ENCODE results near the gene SFXN4. TPM values are rescaled to one million over a fixed set of nuclear protein-coding genes. Genes with fewer than 3 reads are reported as not detected.

Gene SFXN4, protein sequence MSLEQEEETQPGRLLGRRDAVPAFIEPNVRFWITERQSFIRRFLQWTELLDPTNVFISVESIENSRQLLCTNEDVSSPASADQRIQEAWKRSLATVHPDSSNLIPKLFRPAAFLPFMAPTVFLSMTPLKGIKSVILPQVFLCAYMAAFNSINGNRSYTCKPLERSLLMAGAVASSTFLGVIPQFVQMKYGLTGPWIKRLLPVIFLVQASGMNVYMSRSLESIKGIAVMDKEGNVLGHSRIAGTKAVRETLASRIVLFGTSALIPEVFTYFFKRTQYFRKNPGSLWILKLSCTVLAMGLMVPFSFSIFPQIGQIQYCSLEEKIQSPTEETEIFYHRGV
- total RNA-seq = 10 to 100 TPM; 10.6 to 22.0 TPM
- 10 to 100 TPM; 22.1 to 40.4 TPM for polyA plus RNA-seq
- long read RNA-seq, donor 1, partial matches to known transcripts = 6 of 10 reads
- long read RNA-seq, donor 1, other reads (novel, unspliced or antisense) = 0 of 10 reads
- long read RNA-seq, donor 2, partial matches to known transcripts = 0 of 2 reads
- long read RNA-seq, donor 2, other reads (novel, unspliced or antisense) = 0 of 2 reads
- long read RNA-seq, donor 3, partial matches to known transcripts = 0 of 2 reads
- long read RNA-seq, donor 3, other reads (novel, unspliced or antisense) = 0 of 2 reads
- long read RNA-seq, donor 4, partial matches to known transcripts = 10 of 12 reads
- long read RNA-seq, donor 4, other reads (novel, unspliced or antisense) = 0 of 12 reads
- long read RNA-seq, donor 5, partial matches to known transcripts = 0 of 4 reads
- long read RNA-seq, donor 5, other reads (novel, unspliced or antisense) = 0 of 4 reads

DNA sequence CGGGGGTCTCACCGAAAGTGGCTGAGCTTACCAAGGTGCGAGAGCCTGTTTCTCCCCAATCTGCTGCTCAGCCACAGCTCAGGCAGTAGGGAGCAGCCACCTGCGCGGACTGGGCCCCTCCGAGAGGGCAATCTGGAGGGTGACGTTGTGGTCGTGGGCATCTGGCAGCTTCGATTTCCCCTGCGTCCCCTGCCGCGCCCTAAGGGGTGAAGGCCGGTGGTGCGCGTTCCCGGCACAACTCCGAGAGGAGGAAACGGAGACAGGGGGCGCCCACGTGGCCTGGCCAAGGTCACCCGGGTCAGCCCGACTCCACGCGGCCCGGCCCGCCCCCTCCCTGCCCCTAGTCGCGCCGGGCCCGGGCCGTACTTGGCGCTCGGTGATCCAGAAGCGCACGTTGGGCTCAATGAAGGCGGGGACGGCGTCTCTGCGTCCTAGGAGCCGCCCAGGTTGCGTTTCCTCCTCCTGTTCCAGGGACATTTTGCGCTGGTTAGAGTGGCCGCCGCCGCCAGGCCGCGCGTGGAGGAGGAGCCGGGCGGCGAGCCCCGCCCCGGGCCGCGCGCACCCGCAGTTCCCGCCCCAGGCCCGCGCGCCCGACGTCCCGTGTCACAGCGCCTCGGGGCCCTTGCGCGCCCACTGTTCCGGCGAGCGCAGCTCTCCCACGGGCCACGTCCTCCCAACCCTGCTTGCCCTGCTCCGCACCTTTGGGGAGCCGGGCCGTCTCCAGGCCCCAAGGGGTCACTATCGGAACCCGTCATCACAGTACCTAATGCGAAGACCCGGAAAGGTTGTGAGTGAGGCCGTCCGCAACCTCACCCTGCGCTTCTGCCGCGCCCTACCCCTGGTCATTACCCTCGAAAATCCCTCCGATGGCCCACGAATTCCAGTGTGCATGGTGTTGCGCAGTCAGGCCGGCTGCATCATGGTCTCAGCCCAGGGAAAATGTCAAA, at the start of gene SFXN4:
SFXN4 (minus strand) TSS at position 544 of the 947 bp plus-strand sequence; CDS start at position 477, 67 bp downstream.
- Histone ChIP-seq H3K4me3 (peak within 1 kb of the TSS; percentile 84), H3K9me3 (ENCODE audit: control insufficient read depth in 4 of 4, insufficient read depth in 3 of 4, low read length in 3 of 4) (no peaks in the 10 kb centered on the region), H3K9ac (ENCODE audit: insufficient read depth in 1 of 2, low read length in 2 of 2) (peak within 1 kb of the TSS; percentile 76 to 81), H3K4me1 (ENCODE audit: control insufficient read depth in 5 of 5, insufficient read depth in 5 of 5, low read length in 5 of 5) (peaks cover 0 to 9% (median 2%) of the 10 kb centered on the region in 5 donors), H3K27me3 (ENCODE audit: control insufficient read depth in 3 of 3, insufficient read depth in 3 of 3, low read length in 2 of 3) (no peaks in the 10 kb centered on the region), H3K36me3 (ENCODE audit: control insufficient read depth in 4 of 4, insufficient read depth in 4 of 4, low read length in 4 of 4) (peaks cover 10 to 16% (median 14%) of the 10 kb centered on the region in 4 donors), H3K27ac (ENCODE audit: low read depth in 1 of 2, low read length in 1 of 2) (peak within 1 kb of the TSS; percentile 82 to 93)
- TF ChIP-seq, protein P1, sequence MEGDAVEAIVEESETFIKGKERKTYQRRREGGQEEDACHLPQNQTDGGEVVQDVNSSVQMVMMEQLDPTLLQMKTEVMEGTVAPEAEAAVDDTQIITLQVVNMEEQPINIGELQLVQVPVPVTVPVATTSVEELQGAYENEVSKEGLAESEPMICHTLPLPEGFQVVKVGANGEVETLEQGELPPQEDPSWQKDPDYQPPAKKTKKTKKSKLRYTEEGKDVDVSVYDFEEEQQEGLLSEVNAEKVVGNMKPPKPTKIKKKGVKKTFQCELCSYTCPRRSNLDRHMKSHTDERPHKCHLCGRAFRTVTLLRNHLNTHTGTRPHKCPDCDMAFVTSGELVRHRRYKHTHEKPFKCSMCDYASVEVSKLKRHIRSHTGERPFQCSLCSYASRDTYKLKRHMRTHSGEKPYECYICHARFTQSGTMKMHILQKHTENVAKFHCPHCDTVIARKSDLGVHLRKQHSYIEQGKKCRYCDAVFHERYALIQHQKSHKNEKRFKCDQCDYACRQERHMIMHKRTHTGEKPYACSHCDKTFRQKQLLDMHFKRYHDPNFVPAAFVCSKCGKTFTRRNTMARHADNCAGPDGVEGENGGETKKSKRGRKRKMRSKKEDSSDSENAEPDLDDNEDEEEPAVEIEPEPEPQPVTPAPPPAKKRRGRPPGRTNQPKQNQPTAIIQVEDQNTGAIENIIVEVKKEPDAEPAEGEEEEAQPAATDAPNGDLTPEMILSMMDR (IDR thresholded peaks at IDR 0.05; ENCODE audit: control extremely low read depth, extremely low read depth) = no peak
- DNase-seq (peak; percentile 71 to 80 (median 76)), ATAC-seq (ENCODE audit: insufficient read depth, low FRiP score) (peak; percentile 99)
- 0 to 1% methylated on average over 83 to 90 of the region's 90 CpGs for WGBS, 2 donors

DNA sequence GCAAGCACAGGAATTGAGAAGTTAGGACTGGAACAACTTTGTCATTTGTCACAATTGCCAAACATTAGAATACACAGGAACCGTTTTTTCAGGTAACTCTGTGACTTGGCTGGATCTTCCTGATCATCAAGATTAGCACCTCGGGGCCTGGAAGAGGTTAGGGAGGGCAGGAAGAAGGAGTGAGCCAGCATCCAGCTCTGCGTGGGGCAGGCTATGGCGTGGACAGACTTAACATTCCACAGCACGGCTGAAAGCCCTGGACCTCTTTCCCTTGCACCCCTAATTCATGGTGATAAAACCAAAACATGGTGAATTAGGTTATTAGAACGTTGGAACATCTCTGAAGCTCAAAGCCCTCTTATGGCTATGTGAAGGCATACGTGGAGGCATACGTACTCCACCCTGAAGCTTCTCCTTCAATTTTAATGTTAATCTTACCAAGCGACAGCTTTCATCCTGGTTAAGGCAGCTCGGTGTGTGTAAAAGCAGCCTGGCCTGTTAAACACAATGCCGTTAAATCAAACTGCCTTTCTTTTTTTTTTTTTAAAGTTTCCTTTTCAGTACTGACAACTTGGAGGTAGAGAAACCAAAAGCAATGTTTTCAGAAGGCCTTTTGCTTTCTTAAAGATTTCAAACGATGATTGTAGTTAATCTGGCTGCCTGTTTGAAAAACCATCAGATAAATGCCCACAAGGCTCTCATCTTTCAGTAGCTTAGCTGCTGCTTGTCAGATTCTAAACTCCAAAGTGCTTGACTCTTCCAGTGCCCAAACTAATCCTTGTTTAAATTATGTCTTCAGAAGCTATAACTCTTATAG, 46.3 kb upstream of the SFXN4 start:
- 23 to 27% methylated on average over 12 of the region's 12 CpGs for WGBS, 2 donors
- TF ChIP-seq, protein P1 (IDR thresholded peaks at IDR 0.05; ENCODE audit: control extremely low read depth, extremely low read depth) = no peak
- DNase-seq (peak in 2 of 3 donors; percentile 50 to 59), ATAC-seq (ENCODE audit: insufficient read depth, low FRiP score) (no peak)
- Histone ChIP-seq H3K9ac (ENCODE audit: insufficient read depth in 1 of 2, low read length in 2 of 2) (peak overlapping the region in 1 of 2 donors; percentile 88), H3K4me3 (no peak overlapping the region), H3K27ac (ENCODE audit: low read depth in 1 of 2, low read length in 1 of 2) (peak overlapping the region; percentile 74 to 86), H3K4me1 (ENCODE audit: control insufficient read depth in 5 of 5, insufficient read depth in 5 of 5, low read length in 5 of 5) (peaks cover 0 to 73% (median 32%) of the 10 kb centered on the region in 5 donors), H3K9me3 (ENCODE audit: control insufficient read depth in 4 of 4, insufficient read depth in 3 of 4, low read length in 3 of 4) (no peaks in the 10 kb centered on the region), H3K27me3 (ENCODE audit: control insufficient read depth in 3 of 3, insufficient read depth in 3 of 3, low read length in 2 of 3) (no peaks in the 10 kb centered on the region), H3K36me3 (ENCODE audit: control insufficient read depth in 4 of 4, insufficient read depth in 4 of 4, low read length in 4 of 4) (peaks cover 0 to 9% (median 4%) of the 10 kb centered on the region in 4 donors)

DNA sequence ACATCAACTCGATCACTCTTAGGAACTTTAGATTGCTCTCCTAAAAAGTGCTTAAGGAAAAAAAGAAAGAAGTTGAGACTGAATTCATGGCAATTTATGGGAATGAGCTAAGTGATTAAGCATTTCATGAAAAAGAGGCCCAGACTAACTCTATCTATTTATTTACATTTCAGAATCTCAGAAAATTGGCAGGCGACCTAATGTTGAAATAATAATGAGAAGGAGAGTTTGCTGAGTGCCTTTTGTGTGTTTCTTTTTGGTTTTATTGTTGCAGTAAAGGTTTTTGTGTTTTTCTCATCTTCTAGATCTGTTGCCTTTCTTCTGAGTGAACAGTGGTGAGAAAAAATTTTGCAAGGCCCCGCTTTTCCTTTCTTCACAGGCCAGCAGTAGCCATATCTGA, 45.7 kb upstream of the SFXN4 start:
- Histone ChIP-seq H3K9ac (ENCODE audit: insufficient read depth in 1 of 2, low read length in 2 of 2) (peak overlapping the region in 1 of 2 donors; percentile 88), H3K4me1 (ENCODE audit: control insufficient read depth in 5 of 5, insufficient read depth in 5 of 5, low read length in 5 of 5) (peaks cover 0 to 72% (median 34%) of the 10 kb centered on the region in 5 donors), H3K36me3 (ENCODE audit: control insufficient read depth in 4 of 4, insufficient read depth in 4 of 4, low read length in 4 of 4) (peaks cover 0 to 9% (median 4%) of the 10 kb centered on the region in 4 donors), H3K4me3 (no peak overlapping the region), H3K9me3 (ENCODE audit: control insufficient read depth in 4 of 4, insufficient read depth in 3 of 4, low read length in 3 of 4) (no peaks in the 10 kb centered on the region), H3K27ac (ENCODE audit: low read depth in 1 of 2, low read length in 1 of 2) (peak overlapping the region; percentile 61 to 86), H3K27me3 (ENCODE audit: control insufficient read depth in 3 of 3, insufficient read depth in 3 of 3, low read length in 2 of 3) (no peaks in the 10 kb centered on the region)
- TF ChIP-seq, protein P1 (IDR thresholded peaks at IDR 0.05; ENCODE audit: control extremely low read depth, extremely low read depth) = no peak
- 47 to 60% methylated on average over 3 of the region's 3 CpGs for WGBS, 2 donors
- ATAC-seq (ENCODE audit: insufficient read depth, low FRiP score) (no peak), DNase-seq (peak in 2 of 3 donors; percentile 97 to 98)

Data from lung (tissue), 16 donors.